HEK293 (cell line): ENCODE results near the gene ZNF358.

ENCODE experiments used
- CTCF ChIA-PET: fragments of 350-600 bp; formaldehyde crosslinking; extraction: SDS; loops from one replicate; lab custom pipeline; 2021; ENCODE audit warnings: antibody characterized with exemption; lab: Yijun Ruan, JAX
- POLR2A ChIA-PET: fragments of 300-600 bp; formaldehyde crosslinking; extraction: SDS; loops from one replicate; lab custom pipeline; 2020; ENCODE audit warnings: antibody characterized with exemption, inconsistent platforms; lab: Yijun Ruan, JAX
- H3K27ac ChIP-seq: fragments of 200-500 bp; sonication (Bioruptor generic); 2 replicates; pipeline ENCODE4 v1.5.1; 2014; ENCODE audit warnings: low read depth, low read length, control low read depth, inconsistent platforms; ENCODE audit errors: extremely low read depth
- H3K36me3 ChIP-seq, 2 experiments: fragments of 200-500 bp in 1 of 2; sonication (Bioruptor generic) in 1 of 2; 1 replicate in 1 of 2; 2 replicates in 1 of 2; pipeline ENCODE4 v1.5.1; 2014 to 2017; ENCODE audit warnings: inconsistent platforms in 2 of 2, low read length in 2 of 2; ENCODE audit not compliant: control insufficient read depth in 2 of 2, insufficient read depth in 1 of 2
- H3K4me1 ChIP-seq: fragments of 200-500 bp; sonication (Bioruptor generic); 2 replicates; pipeline ENCODE4 v1.5.1; 2014; ENCODE audit warnings: mild to moderate bottlenecking, low read length, inconsistent platforms; ENCODE audit not compliant: control insufficient read depth, insufficient read depth
- H3K4me3 ChIP-seq: 2 replicates; pipeline ENCODE4 v1.5.1; 2011; ENCODE audit warnings: low read depth, mild to moderate bottlenecking, control low read depth, low read length, moderate library complexity
- H3K9me3 ChIP-seq: fragments of 200-500 bp; sonication (Bioruptor generic); 2 replicates; pipeline ENCODE4 v1.5.1; 2014; ENCODE audit warnings: low read depth, low read length, inconsistent platforms; ENCODE audit not compliant: control insufficient read depth, insufficient read depth
- GLIS2 ChIP-seq: fragments of 450-650 bp; formaldehyde crosslinking; IDR thresholded peaks from 2 replicates; pipeline ENCODE4 v1.5.1; 2016; ENCODE audit warnings: missing biosample characterization, missing genetic modification characterization
- HOXA7 ChIP-seq: sonication (generic); formaldehyde crosslinking; IDR thresholded peaks from 2 replicates; pipeline ENCODE4 v1.8.1; 2022; ENCODE audit warnings: missing genetic modification reagents, borderline replicate concordance
- KLF1 ChIP-seq: fragments of 450-650 bp; formaldehyde crosslinking; IDR thresholded peaks from 2 replicates; pipeline ENCODE4 v1.5.1; 2016; ENCODE audit warnings: missing biosample characterization, missing genetic modification characterization
- KLF7 ChIP-seq: fragments of 450-650 bp; formaldehyde crosslinking; IDR thresholded peaks from 2 replicates; pipeline ENCODE4 v1.5.1; 2016; ENCODE audit warnings: missing biosample characterization, missing genetic modification characterization, borderline replicate concordance
- KLF8 ChIP-seq: fragments of 450-650 bp; formaldehyde crosslinking; IDR thresholded peaks from 2 replicates; pipeline ENCODE4 v1.5.1; 2016; ENCODE audit warnings: missing biosample characterization, missing genetic modification characterization
- MEIS1 ChIP-seq: sonication (generic); formaldehyde crosslinking; IDR thresholded peaks from 2 replicates; pipeline ENCODE4 v1.8.1; 2022; ENCODE audit warnings: missing genetic modification reagents, mild to moderate bottlenecking, borderline replicate concordance
- ZBTB1 ChIP-seq: fragments of 450-650 bp; formaldehyde crosslinking; IDR thresholded peaks from 2 replicates; pipeline ENCODE4 v1.5.1; 2016; ENCODE audit warnings: missing biosample characterization, missing genetic modification characterization
- ZNF10 ChIP-seq: fragments of 450-650 bp; formaldehyde crosslinking; IDR thresholded peaks from 2 replicates; pipeline ENCODE4 v1.5.1; 2017; ENCODE audit warnings: missing biosample characterization, missing genetic modification characterization
- ZNF132 ChIP-seq: fragments of 450-650 bp; formaldehyde crosslinking; IDR thresholded peaks from 2 replicates; pipeline ENCODE4 v1.5.1; 2017; ENCODE audit warnings: missing biosample characterization, missing genetic modification characterization, borderline replicate concordance
- ZNF2 ChIP-seq: fragments of 450-650 bp; formaldehyde crosslinking; IDR thresholded peaks from 2 replicates; pipeline ENCODE4 v1.5.1; 2016; ENCODE audit warnings: missing biosample characterization, missing genetic modification characterization
- ZNF324 ChIP-seq: fragments of 450-650 bp; formaldehyde crosslinking; IDR thresholded peaks from 2 replicates; pipeline ENCODE4 v1.5.1; 2016; ENCODE audit warnings: missing biosample characterization, missing genetic modification characterization
- ZNF362 ChIP-seq: fragments of 450-650 bp; formaldehyde crosslinking; IDR thresholded peaks from 2 replicates; pipeline ENCODE4 v1.5.1; 2016; ENCODE audit warnings: missing biosample characterization, missing genetic modification characterization
- ZNF398 ChIP-seq: fragments of 450-650 bp; formaldehyde crosslinking; IDR thresholded peaks from 2 replicates; pipeline ENCODE4 v1.5.1; 2017; ENCODE audit warnings: missing biosample characterization, missing genetic modification characterization
- ZNF473 ChIP-seq: fragments of 450-650 bp; formaldehyde crosslinking; IDR thresholded peaks from 2 replicates; pipeline ENCODE4 v1.5.1; 2017; ENCODE audit warnings: missing biosample characterization, missing genetic modification characterization
- ZNF610 ChIP-seq: fragments of 450-650 bp; formaldehyde crosslinking; IDR thresholded peaks from 2 replicates; pipeline ENCODE4 v1.5.1; 2016; ENCODE audit warnings: missing biosample characterization, missing genetic modification characterization, borderline replicate concordance
- ZNF664 ChIP-seq: fragments of 450-650 bp; formaldehyde crosslinking; IDR thresholded peaks from 2 replicates; pipeline ENCODE4 v1.5.1; 2016; ENCODE audit warnings: missing biosample characterization, missing genetic modification characterization
- ZNF670 ChIP-seq: fragments of 450-650 bp; formaldehyde crosslinking; IDR thresholded peaks from 2 replicates; pipeline ENCODE4 v1.5.1; 2016; ENCODE audit warnings: missing biosample characterization, missing genetic modification characterization, low read depth
- ZNF791 ChIP-seq: fragments of 450-650 bp; formaldehyde crosslinking; IDR thresholded peaks from 2 replicates; pipeline ENCODE4 v1.5.1; 2016; ENCODE audit warnings: missing biosample characterization, missing genetic modification characterization
- ZSCAN30 ChIP-seq: fragments of 450-650 bp; IDR thresholded peaks from 2 replicates; pipeline ENCODE4 v1.5.1; 2018; ENCODE audit warnings: missing biosample characterization, mild to moderate bottlenecking, missing genetic modification characterization, moderate library complexity

ZNF358 gene

GRCh38 chr19:7515645-7516151 is at the start of gene ZNF358 (continued):
- TF ChIP-seq KLF8 (no peak), MEIS1 (CRISPR knock-in tag) (no peak), KLF7 (tag by site-specific recombination) (peak; percentile 71; the same call in 1 of the 2 replicates), ZNF2 (tag by site-specific recombination) (0 out of 2 replicates have a peak, but pooled peaks have one; percentile 67), ZNF398 (peak; percentile 48; the same call in 1 of the 2 replicates), KLF1 (tag by site-specific recombination) (0 out of 2 replicates have a peak, but pooled peaks have one; percentile 31), ZNF10 (no peak), ZSCAN30 (tag by site-specific recombination) (0 out of 2 replicates have a peak, but pooled peaks have one; percentile 53), ZNF610 (tag by site-specific recombination) (0 out of 2 replicates have a peak, but pooled peaks have one; percentile 18), ZNF362 (no peak), ZNF324 (tag by site-specific recombination) (peak; percentile 52; the same call in 1 of the 2 replicates)

- H3K9me3 ChIP-seq: no peaks in the 10 kb centered on the region
- peaks cover 0 to 66% of the 10 kb centered on the region in 2 experiments; a peak in 2 of 3 replicates for H3K36me3 ChIP-seq
- CTCF ChIA-PET: no interaction called here
- no peak overlapping the region for H3K27ac ChIP-seq
- no peak overlapping the region for H3K4me3 ChIP-seq
- no peaks in the 10 kb centered on the region for H3K4me1 ChIP-seq
- no peak for TF ChIP-seq HOXA7 (CRISPR knock-in tag)
- POLR2A ChIA-PET: no interaction called here
These were observed 48.6 kb upstream of the ZNF358 start for GRCh38 chr19:7467009-7467989.

- H3K36me3 ChIP-seq: peaks cover 0 to 53% of the 10 kb centered on the region in 2 experiments; a peak in 2 of 3 replicates
- POLR2A ChIA-PET: no interaction called here
These were observed 47.1 kb upstream of the ZNF358 start for GRCh38 chr19:7468840-7469239.

More at GRCh38 chr19:7468840-7469239, 47.1 kb upstream of the ZNF358 start:
- H3K4me1 ChIP-seq: no peaks in the 10 kb centered on the region
- no peak overlapping the region for H3K4me3 ChIP-seq
- no peaks in the 10 kb centered on the region for H3K9me3 ChIP-seq
- CTCF ChIA-PET: interaction anchor here (0.7 kb wide), 1 partner anchor 117 kb away, joined by 4 read pairs; no protein-coding TSS in a partner anchor
- no peak for TF ChIP-seq ZNF473 (tag by site-specific recombination)
- no peak for TF ChIP-seq ZNF791
- no peak for TF ChIP-seq ZNF670 (tag by site-specific recombination)
- no peak for TF ChIP-seq ZBTB1
- TF ChIP-seq ZNF132 (tag by site-specific recombination): no peak
- TF ChIP-seq ZNF664 (tag by site-specific recombination): no peak
- TF ChIP-seq GLIS2: no peak
- no peak overlapping the region for H3K27ac ChIP-seq
